Endometrial microvascular endothelial cells (primary cell): ENCODE results near the gene CAPN7. TPM values are rescaled to one million over a fixed set of nuclear protein-coding genes. Genes with fewer than 3 reads are reported as not detected.
"Not testable (repeated sequence)": the region's sequence is repeated elsewhere in the genome, so short reads cannot be mapped to it uniquely, and the experiment has no call there.

ENCODE experiments used
- in situ Hi-C: cut with HindIII; loops from 2 replicates; pipeline ENCODE4 v1.10.0; 2017; ENCODE audit warnings: low sequenced_read_pairs, low pct_unique_long_range_greater_than_20kb; ENCODE audit errors: inconsistent ontology term
- total RNA-seq: library from RNA; depleted of rRNA; stranded (reverse); fragments of >200 nt; gene quantifications from one replicate; pipeline ENCODE4 v1.2.3, GENCODE V29; 2015; ENCODE audit errors: inconsistent ontology term

The CAPN7 gene
- 15.9 TPM for total RNA-seq

DNA sequence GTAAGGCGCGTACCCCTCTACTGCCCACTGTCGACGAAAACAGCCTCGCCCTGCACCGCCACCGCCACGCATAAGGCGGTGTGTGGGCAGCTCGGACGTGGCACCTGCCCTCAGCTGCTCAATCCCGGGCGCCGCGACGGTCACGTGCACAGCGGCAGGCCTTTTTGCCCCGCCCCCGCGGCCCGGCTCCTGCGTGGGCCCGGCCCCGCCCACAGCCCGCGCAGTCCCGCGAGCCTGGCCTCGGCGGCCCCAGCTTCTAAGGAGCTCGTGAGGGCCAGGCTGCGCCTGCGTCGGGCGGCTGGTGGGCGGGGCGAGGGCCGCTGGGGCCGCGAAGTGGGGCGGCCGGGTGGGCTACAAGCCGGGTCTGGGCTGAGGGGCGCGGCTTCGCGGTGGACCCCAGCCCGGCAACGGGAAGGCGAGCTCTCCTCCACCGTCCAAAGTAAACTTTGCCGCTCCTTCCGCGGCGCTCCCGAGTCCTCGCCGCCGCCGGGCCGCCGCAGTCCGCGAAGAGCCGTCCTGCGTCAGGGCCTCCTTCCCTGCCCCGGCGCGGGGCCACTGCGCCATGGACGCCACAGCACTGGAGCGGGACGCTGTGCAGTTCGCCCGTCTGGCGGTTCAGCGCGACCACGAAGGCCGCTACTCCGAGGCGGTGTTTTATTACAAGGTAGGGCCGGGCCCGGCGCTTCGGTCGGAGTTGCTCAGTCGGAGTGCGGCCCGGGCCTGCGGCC is at the start of gene CAPN7:
Gene CAPN7, plus strand, starts transcription at position 313 of the 728 bp plus-strand sequence. Its CDS starts 250 bp downstream, at position 563.
- in situ Hi-C loops = no loop called here

- in situ Hi-C loops = no loop called here
Measured at GRCh38 chr3:15157441-15157840, 48.6 kb upstream of the CAPN7 start.

DNA sequence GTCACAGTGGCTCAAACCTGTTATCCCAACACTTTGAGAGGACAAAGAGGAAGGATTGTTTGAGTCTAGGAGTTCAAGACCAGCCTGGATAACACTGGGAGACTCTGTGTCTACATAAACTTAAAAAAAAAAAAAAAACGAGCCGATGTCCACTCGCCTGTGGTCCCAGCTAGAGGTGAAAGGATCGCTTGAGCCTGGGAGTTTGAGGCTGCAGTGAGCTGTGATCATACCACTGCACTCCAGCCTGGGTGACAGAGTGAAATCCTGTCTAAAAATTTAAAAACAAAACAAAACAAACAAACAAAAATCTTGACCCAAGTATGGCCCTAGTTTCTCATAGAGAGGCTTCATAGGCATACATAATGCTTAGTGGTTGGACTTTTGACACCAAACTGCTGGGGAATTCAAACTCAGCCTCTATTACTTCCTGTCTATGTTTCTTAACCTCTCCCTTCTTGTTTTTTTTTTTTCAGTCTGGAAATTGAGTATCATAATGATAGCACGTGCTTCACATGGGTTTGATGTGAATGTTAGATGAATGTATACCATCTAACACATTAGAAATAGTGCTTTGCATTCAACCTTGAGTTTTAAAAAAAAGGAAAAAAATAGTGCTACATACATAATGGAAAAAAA is 46.4 kb upstream of the CAPN7 start:
- in situ Hi-C loops = no loop called here

DNA sequence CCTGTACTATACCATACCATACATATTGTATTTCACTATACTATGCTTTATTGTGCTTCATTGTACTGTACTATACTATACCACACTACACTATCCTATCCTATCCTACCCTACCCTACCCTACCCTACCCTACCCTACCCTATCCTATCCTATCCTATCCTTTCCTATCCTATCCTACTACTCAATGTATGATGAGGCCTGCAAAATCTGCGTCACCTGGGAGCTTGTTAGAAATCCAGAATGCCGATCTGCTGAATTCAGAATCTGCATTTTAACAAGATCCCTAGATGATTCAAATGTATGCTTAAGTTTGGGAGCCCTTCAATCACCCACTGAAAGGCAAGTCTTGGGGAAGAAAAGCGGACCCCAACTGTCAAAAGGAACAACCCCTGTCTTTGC is 45.4 kb upstream of the CAPN7 start:
- in situ Hi-C loops = no loop called here

DNA sequence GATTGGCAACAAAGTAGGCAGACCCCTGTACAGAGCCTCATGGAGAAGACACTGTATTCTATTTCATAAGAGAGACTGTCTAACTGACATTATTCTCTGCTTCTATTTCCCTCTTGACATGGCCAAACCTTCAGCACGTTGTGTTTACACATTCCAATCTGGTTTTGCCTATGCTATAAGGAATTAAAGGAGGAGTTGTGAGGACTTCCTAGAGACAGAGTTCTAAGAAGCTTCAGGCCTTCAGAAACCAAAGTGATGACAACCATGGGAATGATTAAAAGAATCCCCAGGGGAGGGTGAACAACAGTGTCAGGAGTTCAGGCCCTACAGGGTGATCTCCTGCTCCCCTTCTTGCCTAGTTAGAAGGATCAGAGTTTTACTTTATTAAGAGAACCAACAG is 44.9 kb upstream of the CAPN7 start:
- in situ Hi-C loops = no loop called here

- in situ Hi-C loops = not testable (repeated sequence)
Measured at GRCh38 chr3:15163656-15164055, 42.4 kb upstream of the CAPN7 start.

- in situ Hi-C loops = no loop called here
Measured at GRCh38 chr3:15164340-15164739, 41.7 kb upstream of the CAPN7 start.

DNA sequence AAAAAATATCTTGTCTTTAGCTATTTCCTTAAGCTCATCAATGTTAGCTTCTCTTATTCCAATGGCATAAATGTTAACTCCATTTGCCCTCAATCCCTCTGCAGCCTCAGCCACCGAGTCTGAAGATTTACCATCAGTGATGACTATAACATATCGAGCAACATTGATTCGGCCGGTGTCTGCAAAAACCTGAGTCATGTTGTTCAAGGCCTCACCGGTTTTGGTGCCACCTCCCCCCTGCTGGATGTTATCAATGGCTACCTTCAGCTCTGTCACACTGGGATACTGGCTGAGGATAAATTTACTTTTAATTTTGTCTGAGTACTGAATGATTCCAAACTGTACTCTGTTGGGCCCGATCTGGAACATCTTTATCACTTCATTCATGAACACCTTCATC is 41.0 kb upstream of the CAPN7 start:
- in situ Hi-C loops = no loop called here

GRCh38 chr3:15166391-15166790 is 39.7 kb upstream of the CAPN7 start:
- in situ Hi-C loops = not testable (repeated sequence)

DNA sequence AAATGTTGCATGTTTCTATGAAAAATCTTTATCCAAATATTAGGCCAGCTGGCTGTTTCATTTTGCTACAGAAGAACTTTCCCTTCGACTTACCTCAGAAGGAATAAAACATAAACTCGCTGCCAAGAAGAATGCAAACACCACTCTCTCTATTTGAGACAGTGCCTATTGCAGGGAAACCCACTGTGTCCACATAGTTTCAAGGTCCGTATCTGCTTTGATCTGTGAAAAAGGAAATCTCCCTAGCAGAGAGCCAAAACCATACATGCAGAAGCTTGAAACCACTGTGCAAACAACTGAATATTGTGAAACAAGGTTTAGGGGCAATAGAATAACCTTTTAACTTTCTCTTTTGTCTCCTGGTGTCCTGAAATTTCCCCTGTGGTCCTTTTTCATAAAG is 35.0 kb upstream of the CAPN7 start:
- in situ Hi-C loops = no loop called here

GRCh38 chr3:15172806-15173205 is 33.2 kb upstream of the CAPN7 start:
- in situ Hi-C loops = no loop called here

GRCh38 chr3:15174953-15175352 is 31.1 kb upstream of the CAPN7 start:
- in situ Hi-C loops = no loop called here

GRCh38 chr3:15175605-15176004 is 30.4 kb upstream of the CAPN7 start:
- in situ Hi-C loops = no loop called here

- in situ Hi-C loops = no loop called here
Measured at GRCh38 chr3:15180042-15180611, 25.9 kb upstream of the CAPN7 start.

DNA sequence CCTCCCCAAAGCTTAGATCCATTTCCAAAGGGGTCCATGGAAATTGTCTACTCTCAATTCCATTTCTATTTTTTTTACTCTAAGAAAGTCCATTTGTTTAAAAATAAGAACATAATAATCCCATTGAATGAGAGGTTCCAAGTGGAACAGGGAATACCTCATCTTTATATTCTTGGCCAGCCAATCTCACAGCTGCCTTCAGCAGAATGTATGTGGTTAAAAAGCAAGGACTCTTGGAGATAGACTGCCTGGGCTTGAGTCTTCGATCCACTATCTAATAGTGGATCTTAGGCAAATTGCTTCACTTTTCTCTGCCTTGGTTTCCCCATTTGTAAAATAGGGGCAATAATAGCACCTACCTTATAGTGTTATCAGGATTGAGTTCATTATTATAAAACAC is 24.5 kb upstream of the CAPN7 start:
- in situ Hi-C loops = no loop called here

GRCh38 chr3:15181963-15182362 is 24.1 kb upstream of the CAPN7 start:
- in situ Hi-C loops = no loop called here

- in situ Hi-C loops = no loop called here
Measured at GRCh38 chr3:15183011-15183410, 23.0 kb upstream of the CAPN7 start.

DNA sequence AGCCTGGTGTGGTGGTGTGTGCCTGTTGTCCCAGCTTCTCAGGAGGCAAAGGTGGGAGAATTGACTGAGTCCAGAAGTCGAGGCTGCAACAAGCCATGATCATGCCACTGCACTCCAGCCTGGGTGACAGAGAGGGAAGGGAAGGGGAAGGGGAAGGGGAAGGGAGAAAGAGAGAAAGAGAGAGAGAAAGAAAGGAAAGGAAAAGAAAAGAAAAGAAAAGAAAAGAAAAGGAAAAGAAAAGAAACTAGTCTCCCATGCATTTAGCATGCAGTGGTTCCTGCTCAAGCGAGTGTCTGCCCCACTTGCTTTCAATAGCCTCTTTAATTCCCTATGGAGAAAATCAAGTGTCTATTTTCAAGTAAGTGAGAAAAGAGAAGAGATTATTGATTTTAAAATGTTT is 20.6 kb upstream of the CAPN7 start:
- in situ Hi-C loops = no loop called here

DNA sequence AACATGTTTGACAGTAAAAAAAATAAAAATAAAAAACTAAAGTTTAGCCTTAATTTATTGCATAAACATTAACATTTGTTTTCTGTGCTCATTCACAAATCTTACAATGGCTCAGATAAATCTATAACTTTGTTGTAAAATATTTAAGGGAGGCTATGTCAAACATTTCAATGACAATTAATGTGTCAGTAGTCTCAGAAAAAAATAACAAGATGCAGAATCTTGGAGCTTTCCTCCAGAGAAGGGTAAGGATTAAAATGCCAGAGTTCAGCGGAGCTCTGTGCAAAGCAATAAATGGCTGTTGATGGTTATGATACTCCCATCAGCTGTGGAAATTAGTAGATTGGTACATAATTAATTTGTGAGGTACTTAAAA is 20.0 kb upstream of the CAPN7 start:
- in situ Hi-C loops = no loop called here

GRCh38 chr3:15186477-15187164 is 19.4 kb upstream of the CAPN7 start:
- in situ Hi-C loops = not testable (repeated sequence)
